NCI-H146 treated with DMSO at 0.1 percent for 48 hours (cell line): ENCODE measurements around the gene IL12RB1.

Source experiments
- DNase-seq: peaks from one replicate; lab custom pipeline; 2025; ENCODE audit not compliant: unreplicated experiment; lab: John Stamatoyannopoulos, UW

IL12RB1 gene

GRCh38 chr19:18086590-18087138 is at the start of gene IL12RB1:
Gene IL12RB1 (minus strand): TSS chr19:18086934. CDS start chr19:18086823, 111 bp downstream.
- DNase-seq, result no peak

- DNase-seq, result no peak
These were observed 49.2 kb upstream of the IL12RB1 start for GRCh38 chr19:18135712-18136584.

GRCh38 chr19:18131841-18132596 is 45.3 kb upstream of the IL12RB1 start:
- DNase-seq, result no peak

GRCh38 chr19:18130523-18131242 is 43.9 kb upstream of the IL12RB1 start:
- no peak for DNase-seq

GRCh38 chr19:18128805-18129204 is 42.1 kb upstream of the IL12RB1 start:
- no peak for DNase-seq

GRCh38 chr19:18128044-18128443 is 41.3 kb upstream of the IL12RB1 start:
- no peak for DNase-seq

- DNase-seq, result no peak
These were observed 39.4 kb upstream of the IL12RB1 start for GRCh38 chr19:18126097-18126496.

GRCh38 chr19:18123819-18124218 is 37.1 kb upstream of the IL12RB1 start:
- no peak for DNase-seq

GRCh38 chr19:18122860-18123795 is 36.4 kb upstream of the IL12RB1 start:
- no peak for DNase-seq

- no peak for DNase-seq
These were observed 35.7 kb upstream of the IL12RB1 start for GRCh38 chr19:18122424-18122823.

GRCh38 chr19:18121166-18121565 is 34.4 kb upstream of the IL12RB1 start:
- DNase-seq, result no peak

GRCh38 chr19:18120127-18120526 is 33.4 kb upstream of the IL12RB1 start:
- DNase-seq, result no peak

- DNase-seq, result no peak
These were observed 33.0 kb upstream of the IL12RB1 start for GRCh38 chr19:18119717-18120105.

GRCh38 chr19:18119013-18119716 is 32.4 kb upstream of the IL12RB1 start:
- DNase-seq, result no peak

- DNase-seq, result no peak
These were observed 31.8 kb upstream of the IL12RB1 start for GRCh38 chr19:18118420-18119012.

- DNase-seq, result peak; percentile 63
These were observed 31.1 kb upstream of the IL12RB1 start for GRCh38 chr19:18117692-18118378.

GRCh38 chr19:18117364-18117691 is 30.6 kb upstream of the IL12RB1 start:
- DNase-seq, result no peak

GRCh38 chr19:18114483-18114882 is 27.7 kb upstream of the IL12RB1 start:
- DNase-seq, result no peak

GRCh38 chr19:18113827-18114226 is 27.1 kb upstream of the IL12RB1 start:
- DNase-seq, result no peak
